GM19467 (cell line): ENCODE measurements around the gene CCDC9B.
A peak's percentile ranks its signal among the peaks of the same experiment; 100 is the strongest.

Source experiments
- ATAC-seq: cut with Tn5 transposase; IDR thresholded peaks from one replicate; pipeline ENCODE4 v1.9.1; 2021; ENCODE audit warnings: mild to moderate bottlenecking, moderate library complexity; ENCODE audit not compliant: unreplicated experiment

The CCDC9B gene

DNA sequence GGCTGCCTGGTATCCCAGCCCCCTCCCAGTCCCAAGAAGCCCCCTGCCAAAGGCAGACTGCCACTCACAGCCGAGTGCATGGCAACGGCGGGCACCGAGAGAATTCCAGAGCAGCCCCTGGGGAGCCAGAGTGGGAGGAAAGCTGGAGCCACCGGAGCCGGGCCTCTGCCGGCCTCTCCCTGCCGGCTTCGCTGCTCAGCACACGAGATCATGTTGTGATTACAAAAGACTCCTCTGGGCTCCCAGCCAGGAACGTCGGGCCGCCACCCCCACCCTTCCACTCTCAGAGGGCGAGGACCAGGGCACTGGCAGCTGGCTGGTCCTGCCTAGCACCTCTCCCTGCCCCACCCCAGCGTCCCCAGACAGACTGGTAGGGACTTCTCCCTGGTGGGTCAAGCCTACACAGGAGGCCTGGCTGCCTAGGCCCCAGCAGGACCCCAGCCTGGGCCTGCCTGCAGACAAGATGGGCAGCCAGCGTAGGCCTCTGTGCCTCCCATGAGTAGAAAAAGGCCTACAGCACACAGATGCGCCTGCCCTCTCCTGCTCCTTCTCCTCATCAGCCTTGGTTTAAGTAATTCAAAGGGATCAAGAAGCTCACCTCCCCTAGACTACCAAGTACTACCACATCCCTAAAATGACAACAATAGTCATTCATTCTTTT lies at the start of gene CCDC9B:
Gene CCDC9B, minus strand, starts transcription at position 200 of the 661 bp plus-strand sequence. Its CDS starts 120 bp downstream, at position 80.
- ATAC-seq: no peak

DNA sequence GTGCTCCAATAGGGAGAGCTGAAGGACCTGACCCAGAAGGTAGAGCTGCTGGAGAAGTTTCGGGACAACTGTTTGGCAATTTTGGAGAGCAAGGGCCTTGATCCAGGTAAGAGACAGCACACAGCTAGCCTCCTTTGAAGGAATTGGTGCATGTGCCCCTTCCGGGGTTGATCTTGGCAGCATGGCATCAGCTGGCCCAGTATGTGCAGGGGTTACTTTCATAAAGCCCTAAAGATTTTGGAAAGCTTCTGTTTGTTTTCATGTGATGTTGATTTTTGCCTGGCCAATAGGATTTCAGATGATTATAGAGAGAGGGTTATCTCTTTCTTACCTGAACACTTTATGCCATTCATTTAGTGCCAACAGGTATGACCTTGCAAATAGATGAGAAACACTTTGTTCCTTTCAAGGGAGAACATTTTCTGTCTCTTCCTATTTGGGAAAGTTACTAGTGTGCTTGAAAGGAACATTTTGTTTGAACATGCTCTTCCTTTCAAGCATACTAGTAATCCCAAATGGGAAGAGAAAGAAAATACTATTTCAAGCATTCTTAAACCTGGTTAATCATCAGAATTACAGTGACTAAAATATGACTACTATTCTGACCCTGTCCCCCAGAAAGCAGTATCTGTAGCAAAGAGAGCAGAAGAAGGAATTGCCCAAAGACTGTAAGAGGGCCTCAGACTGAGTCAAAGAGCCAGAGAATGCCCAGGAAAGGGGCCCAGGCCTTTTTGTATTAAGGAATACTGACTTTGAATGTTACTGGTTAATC lies 49.3 kb upstream of the CCDC9B start:
- ATAC-seq: no peak

GRCh38 chr15:40388941-40389823 lies 48.4 kb upstream of the CCDC9B start:
- ATAC-seq: no peak

GRCh38 chr15:40386480-40386879 lies 45.7 kb upstream of the CCDC9B start:
- ATAC-seq: no peak

GRCh38 chr15:40382580-40383456 lies 42.1 kb upstream of the CCDC9B start, which contains the start of gene KNSTRN:
TSS of gene KNSTRN (plus strand) at chr15:40382721. CDS start at chr15:40382836, 115 bp downstream.
- peak; percentile 91 for ATAC-seq

DNA sequence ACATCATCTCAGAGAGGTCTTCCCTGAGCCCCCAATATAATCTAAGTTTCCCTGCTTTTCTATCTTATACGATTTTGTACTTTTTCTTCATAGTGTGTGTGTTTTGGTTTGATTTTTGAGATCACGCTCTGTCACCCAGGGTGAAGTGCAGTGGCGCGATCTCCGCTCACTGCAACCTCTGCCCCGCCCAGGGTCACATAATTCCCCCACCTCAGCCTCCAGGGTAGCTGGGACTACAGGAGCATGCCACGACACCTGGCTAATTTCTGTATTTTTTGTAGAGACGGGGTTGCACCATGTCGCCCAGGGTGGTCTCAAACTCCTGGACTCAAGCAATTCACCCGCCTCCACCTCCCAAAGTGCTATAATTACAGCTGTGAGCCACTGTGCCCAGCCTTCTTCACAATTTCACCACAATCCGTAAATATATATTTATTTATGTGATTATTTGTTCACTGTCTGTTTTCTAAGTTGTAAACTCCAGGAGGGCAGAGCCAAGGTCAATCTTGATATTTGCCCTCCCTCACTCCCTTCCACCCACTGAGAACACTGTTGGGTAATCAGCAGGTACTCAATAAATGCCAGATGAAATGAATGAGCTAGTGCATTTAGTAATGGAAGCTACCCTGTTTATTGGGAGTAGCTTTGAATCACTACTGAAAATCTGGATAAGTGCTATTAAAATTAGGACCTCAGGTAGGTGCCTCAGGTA lies 41.2 kb upstream of the CCDC9B start:
- no peak for ATAC-seq

GRCh38 chr15:40380636-40381035 lies 39.9 kb upstream of the CCDC9B start:
- no peak for ATAC-seq

GRCh38 chr15:40379853-40380252 lies 39.1 kb upstream of the CCDC9B start:
- ATAC-seq: no peak

- no peak for ATAC-seq
These were observed 38.6 kb upstream of the CCDC9B start for GRCh38 chr15:40379374-40379773.

DNA sequence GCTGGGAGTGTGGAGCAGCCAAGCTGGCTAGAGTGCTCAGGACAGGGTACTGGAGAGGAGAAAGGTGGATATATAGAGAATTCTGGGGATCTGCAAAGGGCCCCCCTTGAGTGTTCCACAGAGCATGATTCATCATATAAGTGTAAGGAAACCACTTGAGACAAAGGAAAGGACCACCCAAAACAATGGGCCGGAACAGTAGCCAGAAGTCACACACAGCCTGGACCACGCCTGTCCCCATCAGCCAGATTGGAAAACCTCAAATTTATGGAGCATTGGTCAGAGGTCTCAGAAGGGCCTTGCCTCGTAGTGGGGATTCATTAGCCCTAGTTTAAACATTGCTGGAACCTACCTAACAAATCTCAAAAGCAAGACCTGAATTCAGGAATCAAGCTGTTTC lies 36.9 kb upstream of the CCDC9B start:
- no peak for ATAC-seq

DNA sequence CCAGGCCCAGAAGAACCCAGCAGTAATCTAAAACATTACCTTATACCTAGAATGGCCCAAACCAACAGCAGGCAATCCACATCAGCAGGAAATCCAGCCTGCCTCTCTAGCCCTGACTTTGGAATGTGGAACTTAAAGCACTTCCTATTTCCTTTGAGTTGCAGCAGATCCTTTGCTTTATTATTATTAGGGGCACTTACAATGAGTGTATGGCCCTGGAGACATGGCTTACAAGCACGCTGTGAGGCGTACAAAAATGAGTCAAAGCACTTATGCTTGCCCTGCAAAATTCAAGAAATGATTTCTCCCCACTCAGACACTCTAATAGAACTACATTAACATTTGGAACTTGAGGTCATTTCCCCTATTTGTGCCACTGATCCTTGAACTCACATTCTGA lies 32.2 kb upstream of the CCDC9B start:
- no peak for ATAC-seq

DNA sequence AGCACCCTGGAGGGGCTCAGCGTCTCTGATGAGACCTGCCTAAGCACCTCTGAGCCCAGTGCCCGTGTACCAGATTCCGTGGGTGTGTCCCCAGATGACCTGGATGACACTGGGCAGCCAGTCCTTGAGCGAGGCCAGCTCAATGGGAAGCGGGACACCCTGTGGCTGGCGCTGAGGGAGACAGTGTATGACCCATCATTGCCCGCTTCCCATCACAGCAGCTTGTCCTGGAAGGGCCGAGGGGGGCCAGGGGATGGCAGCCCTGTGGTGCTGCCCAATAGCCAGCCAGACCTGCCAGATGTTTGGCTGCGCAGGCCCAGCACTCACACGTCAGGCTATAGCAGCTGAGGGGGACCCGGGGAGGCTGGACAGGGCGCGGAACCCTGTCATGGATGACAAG lies 29.2 kb upstream of the CCDC9B start:
- ATAC-seq: no peak

- no peak for ATAC-seq
These were observed 28.7 kb upstream of the CCDC9B start for GRCh38 chr15:40369474-40369869.

DNA sequence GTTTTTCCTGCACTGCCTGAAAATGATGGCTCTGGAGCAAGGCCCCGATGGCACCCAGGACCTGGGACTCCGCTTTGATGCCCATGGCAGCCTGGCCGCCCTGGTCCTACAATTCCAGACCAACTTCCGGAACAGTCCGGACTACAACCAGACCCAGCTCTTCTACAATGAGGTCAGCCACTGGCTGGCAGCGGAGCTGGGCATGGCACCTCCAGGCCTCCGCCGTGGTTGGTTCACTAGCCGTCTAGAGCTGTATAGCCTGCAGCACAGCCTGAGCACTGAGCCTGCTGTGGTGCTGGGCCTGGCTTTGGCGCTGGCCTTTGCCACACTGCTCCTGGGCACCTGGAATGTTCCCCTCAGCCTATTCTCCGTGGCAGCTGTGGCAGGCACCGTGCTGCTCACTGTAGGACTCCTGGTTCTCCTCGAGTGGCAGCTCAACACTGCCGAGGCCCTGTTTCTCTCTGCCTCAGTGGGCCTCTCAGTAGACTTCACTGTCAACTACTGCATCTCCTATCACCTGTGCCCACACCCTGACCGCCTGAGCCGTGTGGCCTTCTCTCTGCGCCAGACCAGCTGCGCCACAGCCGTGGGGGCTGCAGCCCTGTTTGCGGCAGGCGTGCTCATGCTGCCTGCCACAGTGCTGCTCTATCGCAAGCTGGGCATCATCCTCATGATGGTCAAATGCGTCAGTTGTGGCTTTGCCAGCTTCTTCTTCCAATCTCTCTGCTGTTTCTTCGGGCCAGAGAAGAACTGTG lies 28.2 kb upstream of the CCDC9B start:
- ATAC-seq: no peak

- ATAC-seq: peak; percentile 79
These were observed 27.2 kb upstream of the CCDC9B start for GRCh38 chr15:40367686-40368611.

GRCh38 chr15:40367371-40367685 lies 26.6 kb upstream of the CCDC9B start:
- no peak for ATAC-seq

DNA sequence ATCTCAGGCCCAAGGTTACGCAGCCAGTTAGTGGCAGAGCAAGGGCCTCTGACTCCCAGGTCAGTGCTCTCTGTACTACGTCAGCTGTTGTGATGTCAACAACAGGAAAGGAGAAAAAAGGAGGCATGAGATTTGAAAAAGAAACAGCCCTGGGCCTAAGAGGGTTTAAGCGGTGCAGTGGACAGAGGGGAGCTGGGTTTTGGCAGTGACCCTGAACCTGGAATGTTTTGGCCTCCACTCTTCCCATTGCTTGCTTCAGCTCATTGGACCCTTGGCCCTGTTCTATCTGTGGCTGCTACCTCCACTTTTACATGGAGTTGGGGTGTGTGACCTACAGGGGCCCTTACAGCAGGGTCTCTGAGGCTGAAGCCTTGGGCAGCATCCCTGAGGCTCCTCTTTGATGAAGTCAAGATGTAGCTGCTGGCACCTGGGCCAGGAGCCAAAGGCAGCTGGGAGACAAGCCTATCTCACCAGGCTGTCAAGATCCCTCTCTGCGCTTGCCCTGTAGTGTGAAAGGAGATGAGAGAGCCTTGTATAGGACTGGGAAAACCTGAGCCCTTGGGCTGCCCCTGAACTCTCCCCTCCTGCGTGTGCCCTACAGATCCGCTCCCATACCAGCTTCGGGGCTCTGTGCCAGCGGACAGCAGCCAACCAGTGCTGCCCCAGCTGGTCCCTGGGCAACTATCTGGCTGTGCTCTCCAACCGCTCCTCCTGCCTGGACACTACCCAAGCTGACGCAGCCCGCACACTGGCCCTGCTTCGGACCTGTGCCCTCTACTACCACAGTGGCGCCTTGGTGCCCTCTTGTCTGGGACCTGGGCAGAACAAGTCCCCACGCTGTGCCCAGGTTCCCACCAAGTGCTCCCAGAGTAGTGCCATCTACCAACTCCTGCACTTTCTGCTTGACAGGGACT lies 26.0 kb upstream of the CCDC9B start:
- no peak for ATAC-seq
